Smooth muscle cell (in vitro differentiated cells): ENCODE results near the gene GINS2. TPM values are rescaled to one million over a fixed set of nuclear protein-coding genes. Genes with fewer than 3 reads are reported as not detected.

Experiments used
- DNase-seq: peaks from one replicate; lab custom pipeline; 2025; ENCODE audit not compliant: unreplicated experiment; lab: John Stamatoyannopoulos, UW
- H2AFZ ChIP-seq: fragments of 200-600 bp; sonication (generic); 2 replicates; pipeline ENCODE4 v1.6.0; 2016; ENCODE audit warnings: antibody characterized with exemption, low read depth, mild to moderate bottlenecking
- H3F3A ChIP-seq: fragments of 200-600 bp; sonication (generic); 2 replicates; pipeline ENCODE4 v1.6.0; 2017; ENCODE audit warnings: antibody characterized with exemption, low read depth
- H3K27ac ChIP-seq: fragments of 200-600 bp; sonication (generic); 2 replicates; pipeline ENCODE4 v1.5.1; 2016; ENCODE audit warnings: low read depth, mild to moderate bottlenecking
- H3K27me3 ChIP-seq: fragments of 200-600 bp; sonication (generic); 2 replicates; pipeline ENCODE4 v1.6.1; 2016; ENCODE audit warnings: low read depth, mild to moderate bottlenecking
- H3K36me3 ChIP-seq: fragments of 200-600 bp; sonication (generic); 2 replicates; pipeline ENCODE4 v1.5.1; 2016; ENCODE audit warnings: low read depth
- H3K4me1 ChIP-seq: fragments of 200-600 bp; sonication (generic); 2 replicates; pipeline ENCODE4 v1.5.1; 2016; ENCODE audit warnings: low read depth
- H3K4me2 ChIP-seq: fragments of 200-600 bp; sonication (generic); 2 replicates; pipeline ENCODE4 v1.6.0; 2016; ENCODE audit warnings: mild to moderate bottlenecking
- H3K4me3 ChIP-seq: fragments of 200-600 bp; sonication (generic); 2 replicates; pipeline ENCODE4 v1.5.1; 2016; ENCODE audit warnings: mild to moderate bottlenecking
- H3K79me2 ChIP-seq: fragments of 200-600 bp; sonication (generic); 2 replicates; pipeline ENCODE4 v1.6.0; 2016; ENCODE audit warnings: low read depth, mild to moderate bottlenecking
- H3K9ac ChIP-seq: fragments of 200-600 bp; sonication (generic); 2 replicates; pipeline ENCODE4 v1.6.0; 2016; ENCODE audit warnings: low read depth
- H3K9me3 ChIP-seq: fragments of 200-600 bp; sonication (generic); replicated peaks from 2 replicates; pipeline ENCODE4 v1.5.1; 2016; ENCODE audit warnings: low read depth
- H4K20me1 ChIP-seq: fragments of 200-600 bp; sonication (generic); 2 replicates; pipeline ENCODE4 v1.6.0; 2016; ENCODE audit warnings: low read depth
- WGBS: methylation state at CpG from one replicate; pipeline ENCODE4 v1.1.7; 2016; ENCODE audit warnings: low lambda C conversion rate; 5-methylcytosine and 5-hydroxymethylcytosine counted together
- polyA plus RNA-seq: library from polyadenylated mRNA; unstranded; fragments of >200 nt; fragmentation: Nextera tagmentation; extraction: Ambion mirVana; gene quantifications from 2 replicates; pipeline ENCODE4 v1.2.1, GENCODE V29; 2016
- small RNA-seq: library from RNA; depleted of rRNA; stranded (forward); fragments of <200 nt; gene quantifications from one replicate; pipeline ENCODE3, GENCODE V24; 2014
- total RNA-seq: library from RNA; depleted of rRNA; stranded (reverse); fragments of >200 nt; gene quantifications from 2 replicates; pipeline ENCODE4 v1.2.3, GENCODE V29; 2014
- TF ChIP-seq, protein P1 (sequence below): fragments of 200-600 bp; sonication (generic); IDR thresholded peaks from 2 replicates; pipeline ENCODE4 v1.5.1; 2017; ENCODE audit warnings: borderline replicate concordance, mild to moderate bottlenecking, antibody characterized with exemption; ENCODE audit not compliant: insufficient read depth, poor library complexity, severe bottlenecking

GINS2 gene
- total and polyA plus RNA-seq, 2 experiments from 2014 or later: 6.7 to 10.4 TPM

DNA sequence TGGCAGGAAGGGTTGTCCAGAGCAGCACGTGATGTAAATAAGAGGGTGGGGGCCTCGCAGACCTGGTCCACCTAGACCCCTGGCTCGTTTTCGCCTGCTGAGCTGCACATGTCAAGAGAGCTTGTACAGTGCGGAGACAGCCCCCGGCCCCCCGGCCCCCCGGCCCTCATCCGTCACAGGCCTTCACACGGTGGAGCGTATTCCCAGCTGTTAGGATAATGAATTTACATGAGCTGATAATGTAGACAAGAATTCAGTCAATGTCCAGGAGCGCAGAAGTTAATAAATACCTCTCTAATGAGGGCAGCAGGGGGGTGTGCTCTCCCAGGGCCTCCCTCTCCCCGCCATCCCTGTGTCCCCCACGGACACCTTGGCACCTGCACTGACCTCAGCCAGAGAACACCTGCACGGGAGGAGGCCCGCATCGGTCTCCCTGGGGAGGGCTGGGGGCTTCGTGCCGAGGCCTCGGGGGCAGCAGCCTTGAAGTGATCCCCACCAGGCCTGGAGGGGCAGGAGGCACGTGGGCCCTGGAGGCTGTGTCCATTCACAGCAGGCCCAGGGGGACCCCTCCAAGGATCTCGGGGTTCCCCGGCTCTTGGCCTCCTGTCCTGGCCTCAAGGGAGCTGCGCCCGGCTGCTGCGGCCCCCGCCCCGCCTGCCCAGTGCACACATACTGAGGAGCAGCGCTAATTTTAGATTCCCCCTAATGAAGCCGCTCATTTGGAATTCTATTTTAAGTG, 61.1 kb downstream of the GINS2 start:
- Histone ChIP-seq H3K27me3 (no peaks in the 10 kb centered on the region), H4K20me1 (peaks cover 100% of the 10 kb centered on the region), H3K36me3 (no peaks in the 10 kb centered on the region), H2AFZ (no peak overlapping the region), H3K27ac (no peak overlapping the region), H3K4me1 (peaks cover 34% of the 10 kb centered on the region), H3K9ac (no peak overlapping the region), H3K4me3 (no peak overlapping the region), H3K9me3 (no peaks in the 10 kb centered on the region), H3F3A (no peaks in the 10 kb centered on the region), H3K79me2 (peaks cover 72% of the 10 kb centered on the region), H3K4me2 (no peak overlapping the region)
- DNase-seq: no peak
- WGBS: 93% methylated on average over 28 of the region's 30 CpGs
- TF ChIP-seq, protein P1, sequence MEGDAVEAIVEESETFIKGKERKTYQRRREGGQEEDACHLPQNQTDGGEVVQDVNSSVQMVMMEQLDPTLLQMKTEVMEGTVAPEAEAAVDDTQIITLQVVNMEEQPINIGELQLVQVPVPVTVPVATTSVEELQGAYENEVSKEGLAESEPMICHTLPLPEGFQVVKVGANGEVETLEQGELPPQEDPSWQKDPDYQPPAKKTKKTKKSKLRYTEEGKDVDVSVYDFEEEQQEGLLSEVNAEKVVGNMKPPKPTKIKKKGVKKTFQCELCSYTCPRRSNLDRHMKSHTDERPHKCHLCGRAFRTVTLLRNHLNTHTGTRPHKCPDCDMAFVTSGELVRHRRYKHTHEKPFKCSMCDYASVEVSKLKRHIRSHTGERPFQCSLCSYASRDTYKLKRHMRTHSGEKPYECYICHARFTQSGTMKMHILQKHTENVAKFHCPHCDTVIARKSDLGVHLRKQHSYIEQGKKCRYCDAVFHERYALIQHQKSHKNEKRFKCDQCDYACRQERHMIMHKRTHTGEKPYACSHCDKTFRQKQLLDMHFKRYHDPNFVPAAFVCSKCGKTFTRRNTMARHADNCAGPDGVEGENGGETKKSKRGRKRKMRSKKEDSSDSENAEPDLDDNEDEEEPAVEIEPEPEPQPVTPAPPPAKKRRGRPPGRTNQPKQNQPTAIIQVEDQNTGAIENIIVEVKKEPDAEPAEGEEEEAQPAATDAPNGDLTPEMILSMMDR: no peak

DNA sequence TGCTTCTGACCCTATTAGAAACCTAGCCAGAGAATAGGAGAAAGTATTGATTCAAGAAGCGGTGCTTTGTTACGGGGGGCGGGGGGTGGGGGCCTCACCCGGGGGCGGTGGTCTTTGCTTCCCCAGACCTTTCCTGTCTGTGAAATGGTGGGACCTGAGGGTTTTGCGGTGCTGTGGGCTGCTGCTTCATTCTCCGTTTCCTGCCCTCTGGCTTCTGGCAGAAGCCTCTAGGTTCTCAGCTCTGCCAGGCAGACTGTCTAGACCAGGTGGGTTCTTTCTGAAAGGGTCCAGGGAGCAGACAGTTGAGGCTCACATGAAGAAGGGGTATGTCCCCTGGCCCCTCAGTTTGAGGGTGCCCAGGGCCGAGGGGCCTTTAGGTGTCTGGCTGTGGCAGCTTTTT, 61.7 kb downstream of the GINS2 start:
- Histone ChIP-seq H3K27ac (no peak overlapping the region), H3K79me2 (peaks cover 78% of the 10 kb centered on the region), H2AFZ (no peak overlapping the region), H3K9me3 (no peaks in the 10 kb centered on the region), H4K20me1 (peaks cover 100% of the 10 kb centered on the region), H3K36me3 (no peaks in the 10 kb centered on the region), H3K4me2 (no peak overlapping the region), H3K27me3 (no peaks in the 10 kb centered on the region), H3K4me3 (no peak overlapping the region), H3K4me1 (peaks cover 34% of the 10 kb centered on the region), H3K9ac (no peak overlapping the region), H3F3A (no peaks in the 10 kb centered on the region)
- 69% methylated on average over 3 of the region's 8 CpGs for WGBS
- TF ChIP-seq, protein P1: no peak
- DNase-seq: no peak

Small RNA genes within 50 kb of the gene (small RNA-seq; reads per million reads assigned to genes)
- gene RN7SL381P: 0.24 reads per million

Other genes with a start within 250 kb of the GINS2 start
- 21.4 and 27.7 TPM in 2 replicates for gene GSE1, start 75.6 kb downstream of the GINS2 start, total RNA-seq
- gene GSE1, start 75.6 kb downstream of the GINS2 start, polyA plus RNA-seq: 13.6 and 17.1 TPM in 2 replicates
- gene C16orf74, start 62.1 kb upstream of the GINS2 start, total RNA-seq: 0.31 and 1.8 TPM in 2 replicates
- 1.7 and 5.2 TPM in 2 replicates for gene C16orf74, start 62.1 kb upstream of the GINS2 start, polyA plus RNA-seq
- gene EMC8, start 110.6 kb upstream of the GINS2 start, total RNA-seq: 32.8 and 40.4 TPM in 2 replicates
- gene EMC8, start 110.6 kb upstream of the GINS2 start, polyA plus RNA-seq: 40.9 and 49.2 TPM in 2 replicates
- 342 and 349 TPM in 2 replicates for gene COX4I1, start 110.7 kb upstream of the GINS2 start, total RNA-seq
- gene COX4I1, start 110.7 kb upstream of the GINS2 start, polyA plus RNA-seq: 586 and 612 TPM in 2 replicates
- 1.1 and 3.4 TPM in 2 replicates for gene IRF8, start 210.2 kb upstream of the GINS2 start, total RNA-seq
- 0.88 and 2.6 TPM in 2 replicates for gene IRF8, start 210.2 kb upstream of the GINS2 start, polyA plus RNA-seq